ENCODE measurements around the gene SERP2. TPM values are rescaled to one million over a fixed set of nuclear protein-coding genes. Genes with fewer than 3 reads are reported as not detected.

Gene SERP2
- total and polyA plus RNA-seq, 2 of the 13 experiments (the other 11 are each of a cell fraction or from before 2014, with no cell fraction given): not detected

DNA sequence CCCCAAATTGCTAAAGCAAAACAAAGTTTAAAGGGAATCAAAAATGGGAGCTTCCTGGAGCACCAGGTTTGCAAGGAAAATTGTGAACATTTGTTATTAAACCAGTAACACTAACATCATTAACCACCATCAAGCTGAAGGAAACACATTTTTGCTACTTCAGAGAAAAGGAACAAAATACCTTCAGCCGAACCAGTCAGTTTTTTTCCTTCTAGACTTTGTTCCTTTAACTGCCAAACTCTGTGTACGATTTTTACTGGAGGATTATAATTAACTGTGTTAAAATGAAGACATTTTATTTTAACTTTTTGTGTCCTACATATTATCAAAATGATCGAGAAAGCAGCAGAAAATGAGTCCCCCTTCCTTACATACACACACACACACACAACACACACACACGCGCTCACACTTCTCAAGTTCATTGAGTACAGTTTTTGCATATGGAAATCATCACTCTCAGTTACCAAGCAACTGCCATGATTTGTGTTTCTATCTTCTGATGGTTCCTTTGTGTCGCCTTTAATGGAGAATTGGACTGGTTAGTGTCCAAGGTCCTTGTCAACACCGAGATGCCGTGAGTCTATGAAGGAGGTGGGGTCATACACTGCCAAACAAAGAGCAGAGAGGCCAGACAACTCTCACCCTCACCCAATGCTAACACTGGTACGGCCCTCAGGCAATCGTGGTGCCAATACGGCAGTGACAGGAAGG is 9.8 kb upstream of the SERP2 start (continued):
- TF ChIP-seq FOXP1 (IDR thresholded peaks at IDR 0.05) (no peak), FOXP1 (CRISPR knock-in tag; IDR thresholded peaks at IDR 0.05) (0 out of 2 replicates have a peak, but pooled peaks have one; percentile 30), ZNF17 (CRISPR knock-in tag; IDR thresholded peaks at IDR 0.05) (no peak), RORA (CRISPR knock-in tag; IDR thresholded peaks at IDR 0.05) (no peak), POLR2AphosphoS5 (IDR thresholded peaks at IDR 0.05; ENCODE audit: low read depth, low read length) (no peak), ZMYM3 (CRISPR knock-in tag; IDR thresholded peaks at IDR 0.05) (no peak), NONO (IDR thresholded peaks at IDR 0.05) (no peak), NONO (CRISPR knock-in tag; conservative IDR thresholded peaks at IDR 0.05) (no peak), HDAC6 (IDR thresholded peaks at IDR 0.05; ENCODE audit: low read depth, low read length) (no peak), REXO4 (CRISPR knock-in tag; IDR thresholded peaks at IDR 0.05; ENCODE audit: borderline replicate concordance) (no peak), JUND (CRISPR knock-in tag; IDR thresholded peaks at IDR 0.05) (no peak), ZNF20 (CRISPR knock-in tag; IDR thresholded peaks at IDR 0.05) (no peak), FOXA1 (IDR thresholded peaks at IDR 0.05) (no peak), FOXA1 (CRISPR knock-in tag; IDR thresholded peaks at IDR 0.05) (peak; percentile 17; the same call in 1 of the 2 replicates), YEATS2 (CRISPR knock-in tag; IDR thresholded peaks at IDR 0.05; ENCODE audit: borderline replicate concordance) (no peak)
- TF ChIP-seq, protein P1, sequence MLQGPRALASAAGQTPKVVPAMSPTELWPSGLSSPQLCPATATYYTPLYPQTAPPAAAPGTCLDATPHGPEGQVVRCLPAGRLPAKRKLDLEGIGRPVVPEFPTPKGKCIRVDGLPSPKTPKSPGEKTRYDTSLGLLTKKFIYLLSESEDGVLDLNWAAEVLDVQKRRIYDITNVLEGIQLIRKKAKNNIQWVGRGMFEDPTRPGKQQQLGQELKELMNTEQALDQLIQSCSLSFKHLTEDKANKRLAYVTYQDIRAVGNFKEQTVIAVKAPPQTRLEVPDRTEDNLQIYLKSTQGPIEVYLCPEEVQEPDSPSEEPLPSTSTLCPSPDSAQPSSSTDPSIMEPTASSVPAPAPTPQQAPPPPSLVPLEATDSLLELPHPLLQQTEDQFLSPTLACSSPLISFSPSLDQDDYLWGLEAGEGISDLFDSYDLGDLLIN (CRISPR knock-in tag; IDR thresholded peaks at IDR 0.05; ENCODE audit: borderline replicate concordance): no peak
- TF ChIP-seq, protein P2, sequence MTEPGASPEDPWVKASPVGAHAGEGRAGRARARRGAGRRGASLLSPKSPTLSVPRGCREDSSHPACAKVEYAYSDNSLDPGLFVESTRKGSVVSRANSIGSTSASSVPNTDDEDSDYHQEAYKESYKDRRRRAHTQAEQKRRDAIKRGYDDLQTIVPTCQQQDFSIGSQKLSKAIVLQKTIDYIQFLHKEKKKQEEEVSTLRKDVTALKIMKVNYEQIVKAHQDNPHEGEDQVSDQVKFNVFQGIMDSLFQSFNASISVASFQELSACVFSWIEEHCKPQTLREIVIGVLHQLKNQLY (CRISPR knock-in tag; IDR thresholded peaks at IDR 0.05): no peak

Data from HepG2 (cell line).